K562 (cell line): ENCODE data around the gene LAPTM5. TPM values are rescaled to one million over a fixed set of nuclear protein-coding genes. Genes with fewer than 3 reads are reported as not detected.

Source experiments
- BACH1 ChIP-seq: fragments of 200-800 bp; sonication (Bioruptor generic); IDR thresholded peaks from 2 replicates; pipeline ENCODE4 v1.6.1; 2016; ENCODE audit warnings: missing genetic modification characterization, missing compliant biosample characterization
- CC2D1A ChIP-seq: fragments of 450-650 bp; IDR thresholded peaks from 2 replicates; pipeline ENCODE4 v1.6.1; 2017; ENCODE audit warnings: mild to moderate bottlenecking
- CCAR2 ChIP-seq: fragments of 200-400 bp; formaldehyde crosslinking; IDR thresholded peaks from 2 replicates; pipeline ENCODE4 v1.6.1; 2017; ENCODE audit warnings: mild to moderate bottlenecking, low read depth, low read length
- EP400 ChIP-seq: fragments of 450-650 bp; IDR thresholded peaks from 2 replicates; pipeline ENCODE4 v1.6.1; 2017; ENCODE audit warnings: antibody characterized with exemption, mild to moderate bottlenecking, moderate library complexity
- ETV1 ChIP-seq: fragments of 450-650 bp; conservative IDR thresholded peaks from 2 replicates; pipeline ENCODE4 v1.6.1; 2016; ENCODE audit warnings: missing genetic modification characterization, control low read depth, low read depth, missing compliant biosample characterization
- GATAD2A ChIP-seq: fragments of 450-650 bp; IDR thresholded peaks from 2 replicates; pipeline ENCODE4 v1.6.1; 2017
- MECOM ChIP-seq: fragments of 250-450 bp; sonication (Bioruptor Pico); IDR thresholded peaks from 2 replicates; pipeline ENCODE4 v1.8.0; 2022; ENCODE audit warnings: inconsistent platforms
- RAD51 ChIP-seq: fragments of 450-650 bp; IDR thresholded peaks from 2 replicates; pipeline ENCODE4 v1.7.1; 2016; ENCODE audit warnings: low read depth, mild to moderate bottlenecking, borderline replicate concordance
- RBM15 ChIP-seq: fragments of 200-400 bp; formaldehyde crosslinking; IDR thresholded peaks from 2 replicates; pipeline ENCODE4 v1.6.1; 2018; ENCODE audit warnings: mild to moderate bottlenecking, low read length, moderate library complexity; ENCODE audit not compliant: insufficient read depth
- RHOXF2B ChIP-seq: fragments of 250-450 bp; sonication (Bioruptor Pico); conservative IDR thresholded peaks from 2 replicates; pipeline ENCODE4 v1.5.1; 2021
- SMARCA5 ChIP-seq: fragments of 450-650 bp; IDR thresholded peaks from 2 replicates; pipeline ENCODE4 v1.6.1; 2016
- SRSF7 ChIP-seq: fragments of 200-400 bp; formaldehyde crosslinking; optimal IDR thresholded peaks from 2 replicates; pipeline ENCODE3; 2017; ENCODE audit warnings: mild to moderate bottlenecking, low read depth, low read length
- TEAD1 ChIP-seq, 2 experiments: fragments of 450-650 bp in 1 of 2; sonication (generic) in 1 of 2; formaldehyde crosslinking; IDR thresholded peaks; 2 replicates each; pipeline versions ENCODE4 v1.4.0 to v1.8.0; 2020 to 2022; ENCODE audit warnings: mild to moderate bottlenecking in 2 of 2, missing genetic modification reagents in 1 of 2
- THAP7 ChIP-seq: fragments of 250-450 bp; sonication (Bioruptor Pico); IDR thresholded peaks from 2 replicates; pipeline ENCODE4 v1.5.0; 2021
- ZBTB9 ChIP-seq: fragments of 450-650 bp; formaldehyde crosslinking; IDR thresholded peaks from 2 replicates; pipeline ENCODE4 v1.4.0; 2020; ENCODE audit warnings: mild to moderate bottlenecking, moderate library complexity
- ZNF133 ChIP-seq: fragments of 250-450 bp; sonication (Bioruptor Pico); IDR thresholded peaks from 2 replicates; pipeline ENCODE4 v1.4.0; 2020; ENCODE audit warnings: mild to moderate bottlenecking
- ZNF253 ChIP-seq: fragments of 250-450 bp; sonication (Bioruptor Pico); conservative IDR thresholded peaks from 2 replicates; pipeline ENCODE4 v1.6.1; 2021; ENCODE audit warnings: mild to moderate bottlenecking
- polyA plus RNA-seq, 8 experiments: library from polyadenylated mRNA; depleted of rRNA in 4 of 8; stranded (reverse) in 5 of 8; unstranded in 3 of 8; fragments of >200 nt; fragmentation: Nextera tagmentation in 2 of 8; fragmentation: Illumina TruSeq in 1 of 8; extraction: Ambion mirVana in 2 of 8; extraction: Trizol in 1 of 8; gene quantifications; 2 replicates each; pipeline versions ENCODE4 v1.2.1 to v1.2.3, GENCODE V29; 2011 to 2014; ENCODE audit warnings: inconsistent platforms in 1 of 8, missing spikeins in 1 of 8
- total RNA-seq, 7 experiments: library from RNA; depleted of rRNA in 6 of 7; stranded (reverse); fragments of >200 nt in 6 of 7; fragmentation: Illumina TruSeq in 2 of 7; extraction: Trizol in 2 of 7; gene quantifications; 2 replicates each; pipeline versions ENCODE4 v1.2.1 to v1.2.3, GENCODE V29; 2011 to 2021; ENCODE audit warnings: low replicate concordance in 1 of 7
- TF ChIP-seq, protein P1 (sequence below): fragments of 450-650 bp; IDR thresholded peaks from 2 replicates; pipeline ENCODE4 v1.7.0; 2016; ENCODE audit warnings: borderline replicate concordance
- TF ChIP-seq, protein P2 (sequence below): IDR thresholded peaks from 2 replicates; pipeline ENCODE4 v1.6.1; 2011; ENCODE audit warnings: borderline replicate concordance, low read depth, mild to moderate bottlenecking, moderate library complexity, low read length; ENCODE audit not compliant: insufficient read depth, poor library complexity, severe bottlenecking

LAPTM5 gene
- total and polyA plus RNA-seq, 9 of the 15 experiments (the other 6 are each of a cell fraction or from before 2014, with no cell fraction given), result 2.4 to 47.3 (median 20.3) TPM

DNA sequence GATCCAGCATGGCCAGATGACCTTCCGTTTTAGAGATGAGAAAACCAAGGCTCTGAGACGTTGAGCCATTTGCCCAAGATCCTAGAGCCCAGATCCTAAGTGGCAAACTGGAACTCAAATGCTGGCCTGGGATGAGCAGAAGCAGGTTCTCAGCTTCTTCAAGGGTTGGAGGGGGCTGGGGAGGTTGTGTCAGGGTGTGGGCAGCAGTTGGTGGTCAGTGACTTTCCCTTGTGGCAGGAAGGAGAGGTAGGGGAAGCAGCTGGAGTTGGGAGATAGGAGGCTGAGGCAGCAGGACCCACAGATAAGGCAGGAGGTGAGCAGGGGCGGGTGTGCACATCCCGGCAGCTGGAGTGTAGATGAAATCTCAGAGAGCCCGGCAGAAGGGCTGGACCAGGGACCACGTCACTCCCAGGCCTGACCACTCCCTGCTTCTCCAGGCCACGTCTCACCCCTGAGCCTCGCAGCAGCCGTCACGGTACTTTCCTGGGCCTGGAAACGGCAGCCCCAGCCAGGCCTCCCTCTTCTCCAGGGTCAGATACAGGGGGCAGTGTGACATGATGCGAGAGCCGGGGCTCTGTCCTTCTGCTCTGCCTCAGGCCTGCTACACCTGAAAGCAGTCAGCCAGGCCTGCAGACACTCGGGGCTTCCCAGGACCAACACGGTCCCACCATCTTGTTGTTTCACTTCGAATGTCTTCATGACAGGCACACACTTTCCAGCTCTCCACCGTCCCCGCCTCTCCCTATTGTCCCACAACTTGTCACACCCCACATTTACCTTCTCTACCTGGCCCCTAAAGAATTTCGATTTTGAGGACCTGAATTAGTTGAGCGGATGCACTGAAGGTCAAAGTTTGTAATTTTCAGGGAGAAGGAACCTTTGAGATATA is 11.5 kb upstream of the LAPTM5 start (continued):
- TF ChIP-seq ETV1 (tag), result peak; percentile 100
- no peak for TF ChIP-seq ZNF253 (CRISPR knock-in tag)
- peak; percentile 86 to 95 for TF ChIP-seq TEAD1 (CRISPR knock-in tag; IDR thresholded peaks at IDR 0.05)
- TF ChIP-seq CC2D1A, result peak; percentile 100
- TF ChIP-seq EP400, result peak; percentile 95
- 0 out of 2 replicates have a peak, but pooled peaks have one; percentile 14 for TF ChIP-seq RHOXF2B
- TF ChIP-seq SRSF7, result no peak
- TF ChIP-seq MECOM (CRISPR knock-in tag), result peak; percentile 87
- peak; percentile 100 for TF ChIP-seq GATAD2A
- TF ChIP-seq THAP7, result peak; percentile 48; the same call in 1 of the 2 replicates
- 0 out of 2 replicates have a peak, but pooled peaks have one; percentile 36 for TF ChIP-seq ZNF133 (CRISPR knock-in tag)
- TF ChIP-seq, protein P1, sequence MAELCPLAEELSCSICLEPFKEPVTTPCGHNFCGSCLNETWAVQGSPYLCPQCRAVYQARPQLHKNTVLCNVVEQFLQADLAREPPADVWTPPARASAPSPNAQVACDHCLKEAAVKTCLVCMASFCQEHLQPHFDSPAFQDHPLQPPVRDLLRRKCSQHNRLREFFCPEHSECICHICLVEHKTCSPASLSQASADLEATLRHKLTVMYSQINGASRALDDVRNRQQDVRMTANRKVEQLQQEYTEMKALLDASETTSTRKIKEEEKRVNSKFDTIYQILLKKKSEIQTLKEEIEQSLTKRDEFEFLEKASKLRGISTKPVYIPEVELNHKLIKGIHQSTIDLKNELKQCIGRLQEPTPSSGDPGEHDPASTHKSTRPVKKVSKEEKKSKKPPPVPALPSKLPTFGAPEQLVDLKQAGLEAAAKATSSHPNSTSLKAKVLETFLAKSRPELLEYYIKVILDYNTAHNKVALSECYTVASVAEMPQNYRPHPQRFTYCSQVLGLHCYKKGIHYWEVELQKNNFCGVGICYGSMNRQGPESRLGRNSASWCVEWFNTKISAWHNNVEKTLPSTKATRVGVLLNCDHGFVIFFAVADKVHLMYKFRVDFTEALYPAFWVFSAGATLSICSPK, result peak; percentile 80; the same call in 1 of the 2 replicates
- peak; percentile 54 for TF ChIP-seq RAD51
- peak; percentile 66; the same call in 1 of the 2 replicates for TF ChIP-seq CCAR2
- TF ChIP-seq, protein P2, sequence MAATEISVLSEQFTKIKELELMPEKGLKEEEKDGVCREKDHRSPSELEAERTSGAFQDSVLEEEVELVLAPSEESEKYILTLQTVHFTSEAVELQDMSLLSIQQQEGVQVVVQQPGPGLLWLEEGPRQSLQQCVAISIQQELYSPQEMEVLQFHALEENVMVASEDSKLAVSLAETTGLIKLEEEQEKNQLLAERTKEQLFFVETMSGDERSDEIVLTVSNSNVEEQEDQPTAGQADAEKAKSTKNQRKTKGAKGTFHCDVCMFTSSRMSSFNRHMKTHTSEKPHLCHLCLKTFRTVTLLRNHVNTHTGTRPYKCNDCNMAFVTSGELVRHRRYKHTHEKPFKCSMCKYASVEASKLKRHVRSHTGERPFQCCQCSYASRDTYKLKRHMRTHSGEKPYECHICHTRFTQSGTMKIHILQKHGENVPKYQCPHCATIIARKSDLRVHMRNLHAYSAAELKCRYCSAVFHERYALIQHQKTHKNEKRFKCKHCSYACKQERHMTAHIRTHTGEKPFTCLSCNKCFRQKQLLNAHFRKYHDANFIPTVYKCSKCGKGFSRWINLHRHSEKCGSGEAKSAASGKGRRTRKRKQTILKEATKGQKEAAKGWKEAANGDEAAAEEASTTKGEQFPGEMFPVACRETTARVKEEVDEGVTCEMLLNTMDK, result peak; percentile 54
- peak; percentile 99 for TF ChIP-seq ZBTB9 (CRISPR knock-in tag)
- TF ChIP-seq RBM15, result no peak
- TF ChIP-seq BACH1, result peak; percentile 89
- peak; percentile 80 for TF ChIP-seq SMARCA5
